ENCODE measurements around the gene HRH1.
A peak's percentile ranks its signal among the peaks of the same experiment; 100 is the strongest.

The HRH1 gene

GRCh38 chr3:11228041-11228440 is 73.7 kb downstream of the HRH1 start:
- TF ChIP-seq CTCF (IDR thresholded peaks at IDR 0.05; ENCODE audit: low read depth, low read length, missing control alignments): no peak
- no peak for DNase-seq (ENCODE audit: low read depth)
- H3K4me3 ChIP-seq (ENCODE audit: low read depth, low read length): no peak overlapping the region

GRCh38 chr3:11230125-11230524 is 75.8 kb downstream of the HRH1 start:
- no peak overlapping the region for H3K4me3 ChIP-seq (ENCODE audit: low read depth, low read length)
- no peak for DNase-seq (ENCODE audit: low read depth)
- no peak for TF ChIP-seq CTCF (IDR thresholded peaks at IDR 0.05; ENCODE audit: low read depth, low read length, missing control alignments)

- no peak for DNase-seq (ENCODE audit: low read depth)
- TF ChIP-seq CTCF (IDR thresholded peaks at IDR 0.05; ENCODE audit: low read depth, low read length, missing control alignments): no peak
- H3K4me3 ChIP-seq (ENCODE audit: low read depth, low read length): no peak overlapping the region
These were observed 76.5 kb downstream of the HRH1 start for GRCh38 chr3:11230832-11231231.

GRCh38 chr3:11235385-11235784 is 81.1 kb downstream of the HRH1 start:
- no peak for TF ChIP-seq CTCF (IDR thresholded peaks at IDR 0.05; ENCODE audit: low read depth, low read length, missing control alignments)
- no peak overlapping the region for H3K4me3 ChIP-seq (ENCODE audit: low read depth, low read length)
- no peak for DNase-seq (ENCODE audit: low read depth)

GRCh38 chr3:11236588-11237461 is 82.5 kb downstream of the HRH1 start:
- peak; percentile 21 for DNase-seq (ENCODE audit: low read depth)
- H3K4me3 ChIP-seq (ENCODE audit: low read depth, low read length): no peak overlapping the region
- TF ChIP-seq CTCF (IDR thresholded peaks at IDR 0.05; ENCODE audit: low read depth, low read length, missing control alignments): peak; percentile 68

GRCh38 chr3:11238060-11238459 is 83.8 kb downstream of the HRH1 start:
- TF ChIP-seq CTCF (IDR thresholded peaks at IDR 0.05; ENCODE audit: low read depth, low read length, missing control alignments): no peak
- DNase-seq (ENCODE audit: low read depth): no peak
- no peak overlapping the region for H3K4me3 ChIP-seq (ENCODE audit: low read depth, low read length)

- DNase-seq (ENCODE audit: low read depth): no peak
- no peak overlapping the region for H3K4me3 ChIP-seq (ENCODE audit: low read depth, low read length)
- no peak for TF ChIP-seq CTCF (IDR thresholded peaks at IDR 0.05; ENCODE audit: low read depth, low read length, missing control alignments)
These were observed 84.6 kb downstream of the HRH1 start for GRCh38 chr3:11238880-11239279.

Measured in GM12864 (cell line).